ENCODE data around the gene B4GALNT3. TPM values are rescaled to one million over a fixed set of nuclear protein-coding genes. Genes with fewer than 3 reads are reported as not detected.
A peak's percentile ranks its signal among the peaks of the same experiment; 100 is the strongest.

Gene B4GALNT3
- total and polyA plus RNA-seq, 12 donors: 14.1 to 58.7 (median 36.5) TPM

DNA sequence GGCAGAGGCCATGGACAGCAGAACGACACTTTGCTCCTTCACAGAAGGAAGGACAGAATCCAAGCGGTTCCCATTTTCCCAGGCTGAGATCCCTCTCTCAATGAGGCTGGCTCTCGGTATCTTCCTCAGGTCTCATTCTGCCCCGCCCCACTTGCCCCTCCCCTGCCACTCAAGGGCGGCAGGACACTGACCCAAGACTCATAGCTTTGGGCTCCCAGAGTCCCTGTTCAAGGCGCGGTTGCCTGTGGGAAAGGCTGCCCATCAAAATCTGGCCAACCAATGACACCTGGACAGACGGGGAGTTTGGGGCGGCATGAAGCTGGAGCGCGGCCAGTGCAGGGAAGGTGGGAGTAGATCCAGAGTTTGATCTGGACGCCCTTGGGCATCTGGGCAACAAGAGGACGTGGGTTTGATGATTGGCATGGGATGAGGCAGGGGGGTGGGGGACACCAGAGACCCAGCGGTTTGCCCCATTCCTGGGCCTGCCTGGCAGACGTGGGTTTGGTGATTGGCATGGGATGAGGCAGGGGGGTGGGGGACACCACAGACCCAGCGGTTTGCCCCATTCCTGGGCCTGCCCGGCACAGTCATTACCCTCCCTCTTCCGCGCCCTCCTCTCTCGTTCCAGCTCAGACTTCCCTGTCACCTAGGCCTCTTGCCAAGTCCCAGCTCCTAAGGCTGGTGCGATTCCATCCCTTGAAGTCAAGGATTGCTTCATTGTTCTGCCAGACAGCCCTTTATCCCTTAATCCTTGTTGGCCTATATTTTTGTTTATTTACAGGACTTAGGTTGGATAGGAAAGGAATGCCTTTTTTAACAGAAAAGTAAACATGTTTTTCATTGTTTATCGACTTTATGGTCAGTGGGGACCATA is 111.4 kb downstream of the B4GALNT3 start:
- H3K9me3 ChIP-seq: no peaks in the 10 kb centered on the region
- ATAC-seq (peak; percentile 39 to 67 (median 56)), DNase-seq (peak; percentile 68 to 77)
- WGBS, 2 donors: 23 to 28% methylated on average over 21 to 22 of the region's 22 CpGs
- H3K4me3 ChIP-seq: peak overlapping the region; percentile 34 to 78 (median 64)
- no peak for TF ChIP-seq CTCF (IDR thresholded peaks at IDR 0.05)
- peak overlapping the region; percentile 86 to 99 (median 93) for H3K27ac ChIP-seq
- peaks cover 26 to 60% (median 47%) of the 10 kb centered on the region in 9 donors for H3K4me1 ChIP-seq
- intact Hi-C loops (cut with DNase I): loop anchor here in 9 of 10 donors (1.0 to 10.0 kb wide), 13 partner anchors 71 to 1014 kb away; partner anchors contain the start of genes RAD52 (in 3 of the 9) and WNK1 (in 1 of the 9)
- H3K27me3 ChIP-seq: no peaks in the 10 kb centered on the region
- no peaks in the 10 kb centered on the region for H3K36me3 ChIP-seq

DNA sequence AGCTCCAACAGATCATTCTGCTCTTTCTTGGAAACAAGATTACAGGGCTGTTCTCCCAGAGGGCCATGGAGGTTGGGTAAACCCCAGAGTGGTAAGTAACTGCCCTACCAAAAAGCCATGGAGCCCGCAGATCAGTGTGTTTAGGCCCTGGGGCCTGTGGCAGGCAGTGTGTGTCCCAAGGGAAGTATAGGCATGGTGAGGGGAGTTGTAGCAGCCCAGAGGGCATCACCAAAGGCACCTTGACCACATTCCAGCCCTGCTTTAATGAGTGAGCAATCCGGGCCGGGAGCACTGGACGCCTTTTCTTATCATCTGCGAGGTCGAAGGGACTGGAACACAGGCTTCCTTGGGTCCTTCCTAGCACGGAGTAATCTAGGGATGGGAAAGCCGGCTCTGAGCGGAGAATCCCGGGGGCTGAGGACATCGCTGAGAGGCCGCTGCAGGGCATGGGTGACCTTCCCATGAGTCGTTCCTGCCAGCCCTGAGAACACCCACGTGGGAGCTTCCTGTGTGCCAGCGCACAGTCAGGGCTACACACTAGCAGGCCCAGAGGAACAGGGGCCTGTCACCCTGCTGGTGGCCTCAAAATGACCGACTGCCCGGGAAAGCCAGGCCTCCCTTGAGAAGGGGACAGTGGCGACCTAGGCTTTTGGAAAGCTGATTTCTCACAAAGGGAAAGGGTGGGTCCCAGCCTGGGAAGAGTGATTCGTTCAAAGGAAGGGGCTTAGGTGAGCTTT is 112.2 kb downstream of the B4GALNT3 start:
- Histone ChIP-seq H3K9me3 (no peaks in the 10 kb centered on the region), H3K27ac (peak overlapping the region; percentile 86 to 99 (median 93)), H3K4me3 (peak overlapping the region in 4 of 10 donors; percentile 62 to 78 (median 66)), H3K27me3 (no peaks in the 10 kb centered on the region), H3K36me3 (no peaks in the 10 kb centered on the region), H3K4me1 (peaks cover 32 to 68% (median 55%) of the 10 kb centered on the region in 9 donors)
- ATAC-seq (peak; percentile 13 to 68 (median 44)), DNase-seq (peak; percentile 72)
- peak in 2 of 9 donors; percentile 6 to 7 for TF ChIP-seq CTCF (IDR thresholded peaks at IDR 0.05)
- intact Hi-C loops (cut with DNase I): loop anchor here in 9 of 10 donors (1.0 to 10.0 kb wide), 13 partner anchors 70 to 1013 kb away; partner anchors contain the start of genes RAD52 (in 2 of the 9) and WNK1 (in 1 of the 9)
- WGBS, 2 donors: 39 to 40% methylated on average over 19 of the region's 19 CpGs

DNA sequence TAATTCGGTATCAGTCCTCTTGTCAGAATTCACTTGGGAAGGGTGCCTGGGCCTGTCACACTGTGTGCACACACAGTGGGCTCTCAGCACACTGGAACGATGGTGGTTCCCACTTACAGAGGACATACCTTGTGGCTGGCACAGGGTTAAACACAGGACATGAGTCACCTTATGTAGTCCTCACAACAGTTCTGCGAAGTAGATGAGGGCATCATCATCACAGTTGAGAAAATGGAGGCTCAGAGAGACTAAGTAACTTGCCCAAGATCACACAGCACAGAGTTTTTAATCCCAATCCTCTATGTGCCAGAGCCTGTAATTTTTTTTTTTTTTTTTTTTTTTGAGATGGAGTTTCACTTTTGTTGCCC is 112.8 kb downstream of the B4GALNT3 start:
- H3K27ac ChIP-seq: peak overlapping the region; percentile 86 to 99 (median 93)
- TF ChIP-seq CTCF (IDR thresholded peaks at IDR 0.05): no peak
- no peaks in the 10 kb centered on the region for H3K9me3 ChIP-seq
- no peak for DNase-seq
- intact Hi-C loops (cut with DNase I): loop anchor here in 7 of 10 donors (1.0 to 10.0 kb wide), 10 partner anchors 70 to 1012 kb away; partner anchors contain the start of genes RAD52 (in 1 of the 7) and WNK1 (in 1 of the 7)
- H3K4me3 ChIP-seq: no peak overlapping the region
- no peaks in the 10 kb centered on the region for H3K36me3 ChIP-seq
- no peaks in the 10 kb centered on the region for H3K27me3 ChIP-seq
- WGBS, 2 donors: 69 to 70% methylated on average over 3 of the region's 3 CpGs
- peaks cover 32 to 68% (median 57%) of the 10 kb centered on the region in 9 donors for H3K4me1 ChIP-seq
- ATAC-seq: no peak

GRCh38 chr12:573232-573631 is 113.5 kb downstream of the B4GALNT3 start:
- no peaks in the 10 kb centered on the region for H3K36me3 ChIP-seq
- no peaks in the 10 kb centered on the region for H3K27me3 ChIP-seq
- 89 to 92% methylated on average over 5 of the region's 5 CpGs for WGBS, 2 donors
- no peaks in the 10 kb centered on the region for H3K9me3 ChIP-seq
- H3K4me3 ChIP-seq: no peak overlapping the region
- peak overlapping the region in 6 of 10 donors; percentile 30 to 99 (median 92) for H3K27ac ChIP-seq
- intact Hi-C loops (cut with DNase I): loop anchor here in 7 of 10 donors (5.0 to 10.0 kb wide), 9 partner anchors 69 to 1012 kb away; partner anchors contain the start of genes RAD52 (in 1 of the 7) and WNK1 (in 1 of the 7)
- DNase-seq: no peak
- H3K4me1 ChIP-seq: peaks cover 33 to 71% (median 58%) of the 10 kb centered on the region in 9 donors
- ATAC-seq: no peak
- no peak for TF ChIP-seq CTCF (IDR thresholded peaks at IDR 0.05)
